GM19463 (cell line): ENCODE results near the gene ANTXR2.
"Not testable (repeated sequence)": the region's sequence is repeated elsewhere in the genome, so short reads cannot be mapped to it uniquely, and the experiment has no call there.

Experiments used
- ATAC-seq: cut with Tn5 transposase; IDR thresholded peaks from one replicate; pipeline ENCODE4 v1.9.1; 2021; ENCODE audit warnings: mild to moderate bottlenecking, moderate library complexity; ENCODE audit not compliant: unreplicated experiment

Gene ANTXR2

DNA sequence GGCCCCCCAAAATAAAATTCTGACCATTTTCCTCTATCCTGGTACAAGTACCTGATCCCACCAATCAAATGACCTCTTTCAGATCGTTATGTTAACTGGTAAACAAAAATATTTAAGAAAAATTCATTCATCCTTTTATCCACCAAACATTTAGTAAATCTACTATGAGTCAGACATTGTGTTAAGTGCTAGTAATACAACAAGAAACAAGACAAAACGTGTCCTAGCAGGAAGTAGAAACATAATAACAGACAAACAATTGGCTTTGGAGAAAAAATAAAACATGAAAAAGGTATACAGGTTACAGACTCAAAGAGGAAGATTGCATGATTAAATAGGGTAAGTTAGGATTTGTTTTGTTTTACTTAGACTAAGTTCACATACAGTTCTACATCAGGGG is 43.7 kb downstream of the ANTXR2 start:
- no peak for ATAC-seq

DNA sequence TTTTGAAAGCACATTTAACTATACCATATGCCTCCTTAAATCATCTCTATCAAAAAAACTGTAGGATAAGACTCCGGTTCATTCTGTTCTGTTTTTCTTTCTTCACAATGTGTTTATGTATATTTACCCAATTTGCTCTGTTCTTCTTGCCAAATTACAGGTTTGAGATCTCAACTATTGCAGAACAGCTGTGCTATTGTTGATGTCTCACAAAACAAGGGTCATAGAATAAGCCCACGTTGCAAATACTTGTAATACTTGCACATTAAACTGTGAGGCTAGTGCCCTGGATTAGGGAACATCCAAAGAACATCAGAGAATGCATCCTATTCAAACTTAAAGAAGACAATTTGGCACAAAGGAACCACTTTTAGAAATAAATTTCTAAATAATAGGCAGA is 45.4 kb downstream of the ANTXR2 start:
- no peak for ATAC-seq

DNA sequence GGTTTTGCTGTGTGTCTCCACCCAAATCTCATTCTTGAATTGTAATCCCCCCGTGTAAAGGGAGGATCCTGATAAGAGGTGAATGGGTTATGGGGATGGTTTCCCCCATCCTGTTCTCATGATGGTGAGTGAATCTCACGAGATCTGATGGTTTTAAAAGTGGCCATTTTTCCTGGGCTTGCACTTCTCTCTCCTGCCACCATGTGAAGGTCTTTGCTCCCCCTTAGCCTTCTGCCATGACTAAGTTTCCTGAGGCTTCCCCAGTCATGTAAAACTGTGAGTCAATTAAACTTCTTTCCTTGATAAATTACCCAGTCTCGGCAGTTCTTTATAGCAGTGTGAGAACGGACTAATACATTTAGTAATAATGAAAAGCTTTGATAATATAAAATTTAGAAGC is 46.9 kb downstream of the ANTXR2 start:
- ATAC-seq, result no peak

DNA sequence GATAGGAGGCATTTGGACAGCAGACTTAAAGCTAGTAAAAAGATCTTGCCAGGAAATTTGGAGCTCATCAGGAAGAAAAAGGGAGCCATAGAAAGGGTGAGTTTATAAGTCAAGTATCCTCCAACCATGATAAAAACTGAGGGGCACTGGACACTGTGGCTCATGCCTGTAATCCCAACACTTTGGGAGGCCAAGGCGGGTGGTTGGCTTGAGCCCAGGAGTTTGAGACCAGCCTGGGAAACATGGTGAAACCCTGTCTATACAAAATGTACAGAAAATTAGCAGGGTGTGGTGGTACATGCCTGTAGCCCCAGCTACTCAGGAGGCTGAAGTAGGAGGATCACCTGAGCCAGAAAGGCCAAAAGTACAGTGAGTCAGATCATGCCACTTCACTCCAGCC is 48.7 kb downstream of the ANTXR2 start:
- no peak for ATAC-seq

DNA sequence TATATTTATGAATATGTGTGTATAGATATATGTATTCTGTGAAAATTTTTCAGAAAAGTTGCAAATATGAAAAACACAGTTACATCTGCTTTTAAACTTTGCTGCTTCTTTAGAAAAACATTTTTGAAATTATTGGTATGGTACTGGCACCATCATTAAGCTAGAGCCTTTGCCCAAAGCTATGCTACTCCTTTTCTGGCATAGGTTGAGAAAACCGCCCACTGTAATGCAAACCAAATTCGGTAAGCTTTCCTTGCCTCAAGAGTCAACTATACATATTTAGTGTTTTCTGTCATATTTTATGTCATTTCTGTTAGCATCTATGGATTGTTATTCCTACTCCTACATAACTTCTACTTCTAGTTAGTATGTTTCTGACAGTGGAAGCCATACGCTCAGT is 50.7 kb downstream of the ANTXR2 start:
- ATAC-seq, result no peak

DNA sequence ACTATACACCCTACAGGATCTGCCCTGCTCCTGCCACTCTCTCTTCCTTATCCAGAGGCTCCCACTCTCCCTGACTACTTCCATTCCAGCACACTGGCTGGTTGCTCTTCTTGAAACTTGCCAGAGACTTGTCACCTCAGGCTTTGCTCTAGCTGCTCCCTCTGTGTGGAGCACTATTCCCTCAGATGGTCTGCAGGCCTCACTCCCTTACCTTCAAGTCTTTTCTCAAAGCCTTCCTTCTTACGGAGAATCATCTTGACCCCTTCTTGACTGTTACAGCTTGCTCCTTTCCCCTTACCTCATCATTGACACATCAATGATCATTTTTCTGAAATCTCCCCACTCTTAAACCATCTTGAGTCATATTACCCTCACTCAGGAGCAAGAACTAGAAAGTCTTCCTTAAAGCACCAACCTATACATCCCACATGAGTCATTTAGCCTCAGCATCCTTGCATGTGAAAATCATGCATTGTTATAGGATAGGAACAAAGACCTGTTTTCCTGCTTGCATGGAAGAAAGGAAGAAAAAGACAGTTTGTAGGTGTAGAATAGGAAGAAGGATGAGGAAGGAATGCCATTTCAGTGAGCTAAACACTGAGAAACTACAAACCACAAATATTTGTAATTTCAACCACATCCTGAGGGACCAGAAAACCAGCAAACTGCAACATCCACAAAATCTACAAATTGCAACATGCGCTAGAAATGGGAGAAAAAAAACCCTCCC is 55.7 kb downstream of the ANTXR2 start:
- peak; percentile 66 for ATAC-seq

DNA sequence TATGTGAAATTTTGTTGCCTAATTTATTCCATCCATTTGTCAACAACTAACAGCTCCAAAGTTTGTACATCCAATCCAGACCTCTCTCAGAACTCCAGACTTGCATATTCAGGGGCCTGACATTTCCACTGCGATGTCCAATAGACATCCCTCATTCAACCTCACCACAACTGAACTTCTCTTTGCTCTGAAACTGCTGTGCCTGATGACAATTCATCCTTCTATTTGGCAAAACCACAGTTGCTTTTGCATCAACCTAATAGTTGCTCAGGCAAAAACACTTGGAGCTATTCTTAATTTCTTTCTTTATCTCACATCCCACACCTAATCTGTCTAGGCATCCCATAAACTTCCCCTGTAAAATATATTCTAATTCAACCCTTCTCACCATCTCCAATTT is 56.5 kb downstream of the ANTXR2 start:
- no peak for ATAC-seq

DNA sequence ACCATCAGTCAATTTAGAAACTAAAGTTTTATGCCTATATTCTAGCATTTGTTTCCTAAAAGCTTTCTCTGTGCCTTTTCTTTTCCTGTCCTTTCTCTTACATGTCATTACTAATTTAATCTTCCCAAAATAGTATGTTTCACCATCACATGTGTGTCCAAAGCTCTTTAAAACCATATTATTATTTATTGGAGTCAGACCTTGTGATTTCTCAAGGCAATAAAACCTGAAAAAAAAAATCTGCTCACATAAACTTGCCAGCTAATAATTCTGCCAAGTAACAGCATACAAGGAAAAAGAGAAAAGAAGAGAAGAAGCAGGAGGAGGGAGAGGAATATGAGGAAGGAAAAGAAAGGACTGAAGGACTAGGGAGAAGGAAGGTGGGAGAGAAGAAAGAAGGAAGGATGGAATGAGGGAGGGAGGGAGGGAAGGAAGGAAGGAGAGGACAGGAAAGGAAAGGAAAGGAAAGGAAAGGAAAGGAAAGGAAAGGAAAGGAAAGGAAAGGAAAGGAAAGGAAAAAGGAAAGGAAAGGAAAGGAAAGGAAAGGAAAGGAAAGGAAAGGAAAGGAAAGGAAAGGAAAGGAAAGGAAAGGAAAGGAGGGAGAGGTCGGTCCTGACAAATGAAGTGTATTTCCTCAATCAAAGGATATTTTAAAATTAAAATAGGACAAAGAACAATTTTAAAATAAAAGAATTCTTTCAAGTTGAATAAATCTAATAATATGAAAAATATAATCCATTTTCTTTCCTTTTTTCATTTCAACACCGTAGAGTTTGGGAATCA is 57.4 kb downstream of the ANTXR2 start:
- ATAC-seq, result no peak

DNA sequence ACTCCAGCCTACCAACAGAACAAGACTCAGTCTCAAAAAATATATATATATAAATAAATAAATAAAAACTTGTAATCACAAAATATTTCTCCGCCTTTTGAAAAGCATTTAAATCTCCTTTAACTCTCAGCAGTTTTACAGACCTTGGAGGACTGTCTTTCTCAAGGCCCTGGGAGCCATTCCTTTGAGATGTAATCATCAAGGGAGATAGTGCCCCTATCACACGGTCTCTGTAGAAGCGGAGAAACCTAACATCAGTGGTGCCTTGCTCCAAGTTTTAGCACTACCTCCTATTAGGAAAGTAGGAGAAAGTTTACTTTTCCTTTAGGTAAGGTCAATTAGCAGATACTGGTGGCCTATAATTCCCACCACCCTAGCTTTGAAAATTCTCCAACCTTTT is 58.5 kb downstream of the ANTXR2 start:
- ATAC-seq, result no peak

DNA sequence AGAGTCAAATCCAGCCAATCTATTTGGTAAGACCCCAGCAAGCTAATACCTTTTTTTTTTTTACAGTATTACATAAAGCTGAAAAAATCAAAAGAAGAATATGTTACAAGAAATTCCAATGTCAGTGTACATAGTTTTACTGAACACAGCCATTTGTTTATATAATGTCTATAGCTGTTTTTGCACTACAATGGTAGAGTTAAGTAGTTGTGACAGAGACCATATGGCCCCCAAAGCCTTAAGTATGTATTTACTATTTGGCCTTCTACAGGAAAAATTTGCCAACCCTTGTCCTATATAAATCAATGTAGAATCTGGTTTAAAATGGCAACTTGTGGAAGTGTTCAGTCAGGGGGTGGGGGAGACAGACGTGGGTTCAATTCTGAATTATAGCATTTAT is 60.7 kb downstream of the ANTXR2 start:
- ATAC-seq, result no peak

DNA sequence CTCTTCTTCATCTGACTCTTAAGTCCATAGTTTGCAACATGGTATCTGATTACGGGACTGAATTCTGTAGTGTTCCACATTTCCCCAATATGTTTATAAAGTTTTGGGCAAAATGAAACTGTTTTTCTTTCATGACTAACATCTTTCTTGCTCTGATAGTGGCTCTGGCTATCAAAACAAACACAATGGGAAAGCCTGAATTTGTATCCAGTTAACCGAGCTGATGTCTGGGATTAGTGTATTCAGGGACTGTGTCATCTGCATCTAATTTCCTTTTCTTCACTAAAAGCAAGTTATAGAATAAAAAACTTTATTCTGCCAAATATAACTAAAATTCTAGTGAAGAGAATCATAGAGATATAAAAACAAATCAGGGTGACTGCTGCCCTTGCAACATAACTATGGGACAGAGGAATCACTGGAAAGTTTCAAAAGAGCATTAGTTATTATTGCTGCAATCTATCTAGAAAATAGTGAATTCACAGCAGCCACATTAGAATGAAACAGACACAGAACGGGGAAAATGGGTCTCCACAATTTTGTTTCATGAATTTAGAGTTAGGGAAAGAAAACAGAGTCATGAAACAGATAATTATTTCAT is 61.3 kb downstream of the ANTXR2 start:
- ATAC-seq, result no peak

DNA sequence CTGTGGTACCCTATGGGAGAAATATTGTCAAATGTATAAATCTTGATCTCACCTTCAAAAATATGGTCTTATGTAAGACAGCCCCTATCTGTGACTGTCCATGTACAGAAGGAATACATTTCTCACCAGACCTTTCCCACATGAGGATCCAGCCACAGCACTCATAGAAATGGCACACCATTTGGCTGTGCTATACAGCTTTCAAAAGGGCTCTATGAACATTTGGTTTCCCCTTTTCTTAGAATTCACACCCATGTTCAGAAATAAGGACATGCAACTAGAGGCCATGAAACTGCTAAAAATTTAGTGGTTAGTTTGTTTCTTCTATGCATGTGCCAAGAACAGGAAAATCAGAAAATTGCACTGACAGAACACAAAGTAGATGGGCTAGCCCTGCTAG is 62.7 kb downstream of the ANTXR2 start:
- no peak for ATAC-seq

DNA sequence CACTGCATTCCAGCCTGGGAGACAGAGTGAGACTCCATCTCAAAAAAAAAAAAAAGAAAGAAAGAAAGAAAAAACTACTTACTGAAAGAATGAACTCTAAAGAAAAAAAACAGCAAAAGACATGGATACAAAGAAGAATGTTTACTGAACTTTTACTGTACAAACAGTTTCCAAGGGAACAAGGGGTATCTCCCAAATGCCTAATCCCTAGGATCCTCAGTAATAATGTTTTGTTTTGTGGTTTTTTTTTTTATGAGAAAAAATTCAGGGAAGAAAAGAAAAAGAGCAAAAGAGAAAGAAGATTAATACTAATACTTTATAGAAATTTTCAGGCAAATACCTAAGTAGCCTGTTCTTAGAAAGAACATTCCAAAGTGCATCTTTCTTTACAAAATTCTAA is 63.2 kb downstream of the ANTXR2 start:
- ATAC-seq, result no peak

DNA sequence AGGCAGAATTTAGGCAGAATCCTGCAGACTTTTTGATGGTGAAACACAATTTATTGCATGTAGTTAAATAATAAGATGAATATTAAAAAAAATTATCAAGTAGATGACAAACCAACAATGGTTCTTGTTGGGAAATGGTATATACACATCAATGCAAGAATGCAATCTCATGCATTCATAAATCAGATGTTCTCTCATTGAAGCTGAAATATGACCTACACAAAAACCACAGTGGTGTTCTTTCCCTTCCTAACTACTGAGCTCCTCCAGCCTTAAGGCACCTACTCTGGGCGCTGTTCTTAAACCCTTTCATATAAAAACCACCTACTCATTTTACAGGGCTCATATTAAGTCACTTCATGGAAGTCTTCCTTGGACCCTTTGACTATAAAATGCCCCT is 64.1 kb downstream of the ANTXR2 start:
- no peak for ATAC-seq

DNA sequence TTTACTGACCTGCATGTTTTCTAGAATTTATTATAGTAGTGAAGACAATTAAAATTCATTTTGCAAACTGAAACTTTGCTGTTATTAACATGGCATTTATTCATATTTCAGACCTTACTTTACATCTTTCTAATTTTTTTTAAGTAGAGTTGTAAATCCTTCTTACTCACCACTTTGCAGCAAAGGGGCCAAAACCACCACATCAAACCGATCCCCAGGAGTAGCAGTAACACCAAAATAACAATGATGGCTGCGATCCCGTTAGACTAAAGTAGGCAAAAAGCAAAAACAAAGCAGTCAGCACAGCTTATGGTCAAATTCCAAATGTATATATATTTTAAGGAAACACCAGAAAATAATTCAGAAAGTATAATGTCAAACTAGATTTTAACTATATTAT is 64.7 kb downstream of the ANTXR2 start:
- ATAC-seq, result no peak

DNA sequence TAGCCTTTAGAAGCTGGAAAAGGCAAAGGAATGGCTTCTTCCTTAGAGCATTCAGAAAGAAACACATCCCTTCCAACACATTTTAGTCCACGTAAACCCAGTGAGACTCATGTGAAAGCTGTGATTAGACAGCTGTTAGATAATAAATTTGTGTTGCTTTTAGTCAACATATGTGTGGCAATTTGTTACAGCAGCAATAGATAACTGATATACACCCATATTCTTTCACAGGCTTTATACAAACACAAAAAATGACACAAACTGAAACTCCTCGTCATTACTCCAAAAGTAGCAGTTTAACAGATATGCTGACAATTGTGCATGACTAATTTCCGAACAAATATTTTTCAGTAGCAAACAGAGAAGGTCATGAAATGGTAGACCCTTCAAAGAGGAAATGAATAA is 65.3 kb downstream of the ANTXR2 start:
- peak; percentile 84 for ATAC-seq

DNA sequence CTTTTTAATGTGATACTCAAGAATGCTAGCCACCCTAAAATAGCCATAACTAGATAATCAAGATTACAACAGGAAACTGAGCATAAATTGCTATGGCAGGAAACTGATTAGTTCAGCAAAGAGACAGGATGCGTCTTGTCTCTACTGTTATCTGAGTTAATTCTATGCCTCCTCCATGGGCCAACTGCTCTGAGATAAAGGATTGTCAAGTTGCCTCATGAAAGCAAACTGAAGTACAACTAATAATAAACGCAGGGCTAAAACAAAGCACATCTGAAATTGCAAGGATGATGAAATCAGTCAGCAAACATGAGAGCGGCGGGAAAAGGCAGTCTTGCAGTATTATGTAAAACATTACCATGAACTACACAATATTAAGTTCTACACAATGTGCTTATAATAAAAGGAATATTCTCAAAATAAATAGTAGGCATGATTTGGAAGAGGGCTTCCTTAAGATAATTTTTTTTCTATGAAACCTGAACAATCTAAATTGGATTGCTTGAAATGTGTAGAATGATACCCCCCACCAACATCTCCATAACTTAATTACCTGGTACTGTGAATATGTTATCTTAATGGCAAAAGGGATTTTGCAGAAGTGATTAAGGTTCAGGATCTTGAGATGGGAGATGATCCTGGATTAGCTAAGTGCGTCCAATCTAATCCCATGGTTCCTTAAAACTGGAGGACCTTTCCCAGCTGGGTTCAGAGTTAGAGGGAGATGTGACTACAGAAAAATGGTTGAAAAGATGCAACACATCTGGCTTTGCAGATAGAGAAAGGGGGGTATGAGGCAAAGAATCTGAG is 65.9 kb downstream of the ANTXR2 start:
- no peak for ATAC-seq

DNA sequence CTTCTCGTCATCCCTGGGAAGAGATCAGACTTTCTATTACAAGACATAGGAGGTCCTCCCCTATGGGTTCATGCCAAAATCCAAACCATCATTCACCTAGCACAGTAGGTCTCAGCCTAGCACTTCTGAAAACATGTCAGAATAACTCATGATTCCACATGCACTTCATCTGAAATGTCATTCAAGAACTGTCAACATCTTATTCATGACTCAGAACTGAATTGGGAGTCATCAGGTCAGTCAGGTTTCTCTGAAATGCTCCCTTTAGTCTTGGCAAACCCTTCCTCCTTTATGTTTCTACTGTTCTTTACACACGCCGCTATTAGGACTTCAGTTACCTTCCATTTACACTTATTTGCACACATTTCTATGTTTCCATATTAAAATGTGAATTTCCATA is 67.2 kb downstream of the ANTXR2 start:
- ATAC-seq, result no peak

DNA sequence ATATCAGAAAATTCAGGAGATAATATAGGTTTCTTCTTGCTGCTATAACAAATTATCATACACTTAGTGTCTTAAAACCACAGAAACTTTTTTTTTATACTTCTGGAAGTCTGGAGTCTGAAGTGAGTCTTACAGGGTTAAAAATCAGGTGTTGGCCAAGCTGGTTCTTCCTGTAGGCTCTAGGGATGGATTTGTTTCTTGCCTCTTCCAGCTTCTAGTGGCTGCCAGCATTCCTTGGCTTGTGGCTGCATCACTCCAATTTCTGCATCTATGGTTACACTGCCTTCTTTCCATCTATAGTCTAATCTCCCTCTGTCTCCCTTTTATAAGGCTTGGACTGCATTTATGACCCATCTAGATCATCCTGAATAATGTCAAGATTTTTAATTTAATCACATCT is 68.7 kb downstream of the ANTXR2 start:
- no peak for ATAC-seq

DNA sequence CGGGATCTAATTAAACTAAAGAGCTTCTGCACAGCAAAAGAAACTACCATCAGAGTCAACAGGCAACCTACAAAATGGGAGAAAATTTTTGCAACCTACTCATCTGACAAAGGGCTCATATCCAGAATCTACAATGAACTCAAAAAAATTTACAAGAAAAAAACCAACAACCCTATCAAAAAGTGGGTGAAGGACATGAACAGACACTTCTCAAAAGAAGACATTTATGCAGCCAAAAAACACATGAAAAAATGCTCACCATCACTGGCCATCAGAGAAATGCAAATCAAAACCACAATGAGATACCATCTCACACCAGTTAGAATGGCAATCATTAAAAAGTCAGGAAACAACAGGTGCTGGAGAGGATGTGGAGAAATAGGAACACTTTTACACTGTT is 70.5 kb downstream of the ANTXR2 start:
- ATAC-seq, result not testable (repeated sequence)

DNA sequence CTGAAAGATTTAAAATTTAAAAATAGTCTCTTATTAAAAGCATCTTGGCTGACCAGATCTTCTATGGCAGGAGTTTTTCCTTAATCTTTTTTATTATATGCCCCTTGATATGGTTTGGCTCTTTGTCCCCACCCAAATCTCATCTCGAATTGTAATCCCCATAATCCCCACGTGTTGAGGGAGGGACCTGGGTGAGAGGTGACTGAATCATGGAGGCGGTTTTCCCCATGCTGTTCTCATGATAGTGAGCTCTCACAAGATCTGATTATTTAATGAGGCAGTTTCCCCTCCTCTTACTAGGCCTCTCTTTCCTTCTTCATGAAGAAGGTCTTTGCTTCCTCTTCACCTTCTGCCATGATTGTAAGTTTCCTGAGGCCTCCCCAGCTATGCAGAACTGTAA is 74.0 kb downstream of the ANTXR2 start:
- ATAC-seq, result not testable (repeated sequence)
